ENCODE results near the gene DIPK1C.

DIPK1C gene

DNA sequence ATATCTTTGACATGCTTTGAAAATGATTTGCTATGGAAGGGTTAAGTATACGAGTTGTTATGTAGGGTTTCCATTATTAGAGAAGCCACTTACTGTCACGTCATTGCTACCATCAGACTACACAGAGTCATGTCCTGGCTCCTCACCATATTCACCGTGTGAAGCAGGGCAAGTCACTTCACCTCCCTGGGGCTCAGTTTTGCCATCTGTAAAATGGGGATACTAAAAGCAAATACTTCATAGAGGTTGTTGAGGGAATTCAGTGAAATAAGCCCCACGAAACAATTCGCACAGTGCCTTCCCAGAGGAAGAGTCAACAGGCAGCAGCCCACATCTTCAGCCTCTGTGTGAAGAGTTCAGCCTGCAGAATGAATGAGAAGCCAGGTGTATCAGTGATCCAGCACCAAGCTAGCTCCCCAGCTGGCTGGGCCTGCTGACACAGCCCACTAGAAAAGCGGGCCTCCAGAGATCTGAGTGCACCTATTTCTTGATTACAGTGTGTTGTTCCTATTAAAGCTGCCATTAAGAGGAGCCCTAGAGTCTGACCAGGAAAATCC, 3.4 kb downstream of the DIPK1C start:
- DNase-seq = no peak

DNA sequence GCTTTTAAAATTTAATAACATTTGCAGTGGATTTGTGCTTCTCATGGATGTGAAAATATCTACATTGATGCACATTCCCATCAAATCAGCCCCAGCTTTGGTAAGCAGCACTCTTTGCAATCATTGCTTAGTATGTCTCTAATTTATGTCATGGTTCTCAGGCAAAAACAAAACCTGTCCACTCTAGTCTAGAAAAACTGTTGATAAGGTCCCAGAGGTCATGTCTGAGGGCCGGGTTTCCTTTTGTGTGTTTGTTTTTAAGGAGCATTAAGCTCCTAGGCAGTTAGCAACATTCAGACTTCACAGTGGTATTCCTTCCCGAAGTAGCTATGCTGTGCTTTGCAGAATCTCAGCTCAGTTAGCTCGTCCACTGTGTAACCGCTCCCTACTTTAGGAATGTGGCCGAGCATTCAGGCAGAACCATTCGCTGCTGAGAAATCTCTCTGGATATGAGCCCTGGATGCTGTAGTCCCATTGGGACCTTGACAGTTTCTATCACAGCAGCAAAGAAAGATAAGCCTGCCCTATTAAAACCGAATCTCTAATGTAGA, 4.0 kb downstream of the DIPK1C start:
- no peak for DNase-seq

DNA sequence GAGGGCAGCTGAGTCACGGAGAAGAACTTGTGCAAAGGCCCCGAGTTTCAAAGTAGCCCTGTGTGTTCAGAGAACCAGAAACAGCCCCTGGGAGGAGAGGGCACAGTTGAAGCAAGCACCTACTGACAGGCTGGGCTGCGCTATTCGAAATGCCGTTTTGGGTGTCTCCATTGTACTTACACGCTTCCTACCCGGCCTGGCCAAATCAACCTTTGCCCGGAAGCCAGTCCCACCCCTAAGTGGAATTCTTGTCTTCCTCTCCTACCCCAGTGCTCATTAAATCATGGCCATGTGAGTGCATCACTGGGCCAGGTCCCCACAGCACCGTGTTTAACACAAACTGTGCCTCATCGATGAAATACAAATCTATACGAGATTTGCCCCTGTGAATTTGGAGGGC, 6.0 kb downstream of the DIPK1C start:
- DNase-seq = no peak

DNA sequence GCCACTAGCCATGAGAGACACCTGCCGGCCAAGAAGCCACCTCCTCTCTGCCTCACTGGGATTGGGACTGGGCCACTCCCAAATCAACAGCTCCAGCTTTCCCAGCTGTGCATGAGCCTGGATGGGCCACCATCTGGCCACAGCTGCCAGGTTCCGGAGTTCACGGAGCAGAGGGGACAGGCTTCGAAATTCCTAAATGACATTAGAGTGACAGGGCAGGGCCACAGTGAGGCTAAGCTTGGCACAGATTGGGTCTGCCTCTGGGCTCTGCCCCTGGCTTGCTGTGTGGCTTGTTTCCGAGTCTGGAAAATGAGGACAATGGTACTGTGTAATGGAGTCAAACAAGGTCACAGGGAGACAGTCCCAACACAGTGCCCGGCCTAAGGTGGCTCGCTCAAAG, 6.5 kb downstream of the DIPK1C start:
- peak in 42 of 56 donors; percentile 15 to 75 (median 44) for DNase-seq

DNA sequence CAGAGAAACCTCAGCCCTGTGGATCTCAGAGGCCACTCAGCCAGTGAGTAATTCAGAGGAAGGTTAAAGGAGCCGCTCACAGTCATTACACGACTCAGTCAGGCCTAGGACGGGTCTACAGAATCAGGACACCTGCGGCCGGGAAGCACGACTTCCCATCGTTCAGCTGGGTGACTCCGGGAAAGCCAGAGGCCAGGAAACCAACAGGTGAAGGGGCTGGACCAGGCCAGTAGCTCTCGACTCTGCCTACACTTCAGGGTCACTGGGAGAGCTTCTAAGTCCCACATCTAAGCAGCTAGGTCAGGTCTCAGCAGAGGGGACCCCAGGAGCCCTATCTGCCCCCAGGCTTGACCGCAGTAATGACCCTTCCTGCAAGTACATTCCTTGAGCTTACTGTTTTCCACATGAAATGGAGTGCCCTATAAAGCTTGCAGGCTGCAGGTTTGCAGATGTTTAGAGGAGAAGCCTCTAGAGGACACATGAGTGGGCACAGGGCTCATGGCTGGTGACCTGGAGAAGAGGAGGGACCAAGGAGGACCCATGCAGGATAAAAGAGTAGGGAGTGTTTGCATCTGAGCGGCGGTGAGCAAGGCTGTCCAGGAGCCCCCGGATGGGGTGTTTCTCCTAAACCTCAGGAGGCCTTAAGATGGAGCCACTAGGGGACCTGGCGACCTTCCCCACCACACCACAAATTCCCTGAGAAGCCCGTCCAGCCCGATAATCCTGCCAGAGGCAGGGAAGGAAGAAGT, 9.5 kb downstream of the DIPK1C start:
- no peak for DNase-seq

DNA sequence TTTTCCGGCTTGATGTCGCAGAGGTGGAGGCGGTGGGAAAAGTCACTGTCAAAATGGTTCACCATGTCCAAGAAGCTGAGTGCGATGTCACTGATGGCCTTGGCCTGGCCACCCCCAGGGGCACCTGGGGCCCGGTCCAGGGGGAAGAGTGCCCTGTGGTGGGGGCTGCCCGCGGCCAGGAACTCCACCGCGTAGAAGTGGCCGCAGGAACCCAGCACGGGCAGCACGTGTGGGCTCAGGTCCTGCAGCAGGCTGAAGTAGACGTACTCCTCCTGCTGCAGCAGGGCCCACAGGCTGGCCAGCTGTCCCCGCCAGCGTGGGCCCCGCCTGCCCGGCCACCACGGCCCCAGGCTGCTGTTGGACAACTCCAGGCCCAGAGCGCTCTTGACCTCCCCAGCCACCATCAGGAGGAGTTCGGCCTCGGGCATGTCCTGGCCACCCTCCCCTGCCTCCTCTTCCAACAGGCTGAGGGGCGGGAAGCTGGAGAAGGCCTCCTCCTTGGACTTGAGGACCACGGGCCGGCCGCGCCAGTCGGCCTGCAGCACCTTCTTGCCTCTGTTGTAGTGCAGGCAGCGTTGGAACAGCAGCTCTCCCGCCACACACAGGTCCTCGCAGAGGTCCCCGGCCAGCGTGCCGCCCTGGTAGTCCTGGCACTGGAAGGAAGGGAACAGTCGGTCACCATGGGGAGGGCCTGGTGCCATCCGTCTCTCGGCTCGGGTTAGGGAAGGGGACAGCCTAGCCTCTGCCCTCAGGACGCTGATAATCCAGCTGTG, 10.3 kb downstream of the DIPK1C start:
- no peak for DNase-seq

DNA sequence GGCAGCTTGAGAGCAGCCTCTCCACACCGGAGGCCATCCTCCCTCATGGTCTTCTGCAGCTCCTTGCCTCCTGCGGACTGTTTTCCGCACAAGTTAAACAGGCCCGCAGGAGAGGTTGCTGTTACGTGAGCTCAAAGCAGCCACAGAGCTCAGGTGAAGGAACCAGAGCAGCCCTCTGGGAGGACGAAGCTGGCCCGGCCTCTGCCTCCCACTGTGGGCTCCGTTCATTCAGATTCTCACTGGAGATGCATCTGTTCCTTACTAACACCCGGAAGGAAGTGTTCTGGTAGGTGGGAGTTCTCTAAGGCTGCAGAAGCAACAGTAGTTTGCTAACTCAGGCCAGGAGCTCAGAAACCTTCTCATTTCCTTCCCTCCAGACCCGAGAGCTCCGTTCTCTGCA, 10.9 kb downstream of the DIPK1C start:
- DNase-seq = no peak

DNA sequence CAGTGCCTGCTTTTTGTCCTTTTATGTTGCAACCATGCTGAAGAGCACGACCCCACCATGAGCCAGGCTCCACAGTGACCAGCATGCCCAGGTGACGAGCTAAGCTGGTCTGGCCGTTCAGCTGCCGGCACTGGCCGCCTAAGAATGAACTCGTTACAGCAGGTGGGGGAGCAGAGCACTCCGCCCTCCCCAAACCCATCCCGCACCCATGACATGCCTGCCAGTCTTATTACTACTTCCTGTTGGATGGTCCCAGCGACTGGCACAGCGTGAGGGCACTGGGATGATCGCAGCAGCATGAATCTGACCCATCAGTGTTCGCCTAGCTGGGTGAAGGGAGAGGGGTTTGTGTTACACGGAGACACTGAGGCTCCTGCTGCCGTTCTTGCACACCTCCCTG, 11.5 kb downstream of the DIPK1C start:
- no peak for DNase-seq

DNA sequence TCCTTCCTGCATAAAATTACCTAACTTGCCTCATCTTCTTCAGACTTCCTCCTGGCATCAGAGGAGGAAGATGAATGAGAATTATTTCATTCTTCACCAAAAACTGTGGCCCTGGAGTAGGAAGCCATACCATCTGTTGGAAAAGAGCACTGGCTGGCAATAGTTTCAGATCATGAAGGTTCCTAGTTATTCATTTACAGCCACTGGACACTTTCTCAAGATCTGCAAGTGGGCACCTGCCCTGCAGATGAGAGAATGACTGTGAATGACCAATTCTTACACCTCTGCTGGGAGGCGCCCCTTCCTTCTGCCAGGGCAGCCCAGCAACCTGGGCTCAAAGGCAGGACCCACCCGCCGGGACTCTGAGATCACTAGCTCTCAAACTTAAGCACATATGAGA, 13.0 kb downstream of the DIPK1C start:
- DNase-seq = no peak

DNA sequence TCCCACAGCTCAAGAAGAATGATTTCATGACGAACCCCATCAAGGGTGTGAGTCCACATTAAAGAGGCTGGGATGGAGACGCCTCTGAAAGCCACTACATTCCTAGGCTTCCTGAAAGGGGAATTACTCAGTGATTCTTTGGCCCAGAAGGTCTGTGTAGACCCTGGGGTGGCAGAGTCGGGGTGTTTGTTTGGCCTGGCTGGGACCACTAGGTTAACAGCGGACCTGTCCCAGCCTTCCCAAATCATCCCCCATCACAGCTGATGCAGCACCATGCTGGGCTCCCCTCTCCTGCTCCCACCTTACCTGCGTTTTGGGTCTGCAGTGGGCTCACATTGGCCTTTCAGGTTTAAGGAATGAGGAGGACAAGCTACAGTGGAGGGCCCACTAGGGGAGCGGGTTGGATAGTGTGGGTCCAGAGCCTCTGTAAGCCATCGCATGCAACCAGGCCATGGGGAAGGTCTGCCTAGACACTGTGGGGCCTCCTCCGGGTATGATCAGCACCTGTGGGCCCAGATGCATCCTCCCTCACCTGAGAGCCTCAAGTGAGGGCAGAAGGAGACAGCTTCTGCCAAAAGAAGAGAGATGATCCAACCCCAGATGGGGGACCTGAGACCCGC, 16.2 kb downstream of the DIPK1C start:
- no peak for DNase-seq

DNA sequence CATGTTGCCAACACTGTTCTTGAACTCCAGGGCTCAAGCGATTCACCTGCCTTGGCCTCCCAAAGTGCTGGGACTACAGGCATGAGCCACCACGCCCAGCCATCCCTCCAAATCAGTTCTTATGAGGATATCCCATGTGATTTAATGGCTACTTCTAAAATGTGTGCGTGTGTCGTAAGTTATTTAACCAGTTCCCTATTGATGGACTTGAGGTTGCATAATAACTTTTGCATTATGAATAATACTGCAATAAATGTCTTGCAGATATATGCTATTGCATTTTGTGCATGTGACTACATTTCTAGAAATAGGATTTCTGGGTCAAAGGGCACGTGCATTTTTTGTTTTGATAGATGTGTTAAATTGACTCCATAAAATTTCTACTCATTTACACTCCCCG, 19.0 kb downstream of the DIPK1C start:
- no peak for DNase-seq

DNA sequence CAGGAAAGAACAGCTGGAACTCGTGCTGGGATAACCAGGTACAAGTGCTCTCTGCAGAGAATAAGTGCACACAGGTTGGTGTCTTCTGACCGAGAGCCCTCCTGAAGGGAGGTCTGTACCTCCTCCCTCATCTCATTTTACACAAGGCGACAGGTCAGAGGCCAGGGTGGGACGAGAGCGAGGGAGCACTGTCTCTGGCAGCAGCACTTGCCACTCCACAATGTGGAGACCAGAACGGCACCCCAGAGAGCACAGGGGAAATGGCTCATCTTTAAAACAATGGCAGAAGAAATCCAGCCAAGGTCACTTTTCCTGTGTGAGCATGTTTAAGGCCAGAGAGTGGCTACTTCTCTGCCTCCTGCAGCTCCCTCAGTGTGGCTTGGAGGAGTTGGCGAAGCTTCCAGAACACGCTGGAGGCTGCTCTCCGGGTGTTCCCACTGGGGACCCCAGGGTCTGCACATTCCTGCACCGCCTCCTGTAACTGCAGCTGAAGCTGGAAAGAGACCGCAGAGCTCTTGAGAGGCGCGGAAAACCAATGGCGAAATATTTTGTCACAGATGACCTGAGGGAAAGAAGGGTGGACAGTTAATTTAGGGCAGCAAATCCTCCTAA, 20.8 kb downstream of the DIPK1C start:
- no peak for DNase-seq

DNA sequence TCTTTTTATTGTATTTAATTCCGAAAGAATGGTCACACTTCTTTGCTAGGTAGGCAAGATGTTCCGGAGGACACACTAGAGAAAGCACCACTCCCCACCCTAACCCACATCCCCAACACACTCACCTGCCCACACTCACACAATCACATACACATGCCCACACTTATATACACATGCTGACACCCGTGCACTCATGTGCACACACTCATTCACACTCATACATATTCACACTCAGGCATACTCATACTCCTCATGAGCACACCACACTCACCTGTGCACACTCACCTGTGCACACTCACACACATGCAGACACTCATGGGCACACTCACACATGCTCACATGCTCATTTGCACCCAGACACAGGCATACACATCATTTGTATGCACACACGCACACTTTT, 21.4 kb downstream of the DIPK1C start:
- DNase-seq = no peak

DNA sequence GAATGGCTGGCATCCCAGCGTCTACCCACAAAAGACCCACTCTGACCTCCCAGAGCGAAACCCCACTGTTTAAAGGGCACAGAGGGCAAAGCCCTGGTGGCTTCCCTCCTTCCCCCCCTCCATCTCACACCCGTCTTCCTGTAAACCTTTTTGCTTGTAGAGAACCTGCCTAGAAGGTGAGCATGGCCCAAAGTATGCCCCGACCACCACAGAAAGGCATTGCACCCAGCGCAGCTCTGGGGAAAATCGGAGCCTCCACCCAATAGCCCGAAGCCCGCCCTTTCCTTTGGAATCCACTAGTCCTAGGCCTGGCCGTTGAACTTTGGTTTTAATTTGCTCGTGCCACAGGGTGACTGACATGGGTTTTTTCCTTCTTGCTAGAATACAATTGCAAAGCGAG, 22.6 kb downstream of the DIPK1C start:
- no peak for DNase-seq

DNA sequence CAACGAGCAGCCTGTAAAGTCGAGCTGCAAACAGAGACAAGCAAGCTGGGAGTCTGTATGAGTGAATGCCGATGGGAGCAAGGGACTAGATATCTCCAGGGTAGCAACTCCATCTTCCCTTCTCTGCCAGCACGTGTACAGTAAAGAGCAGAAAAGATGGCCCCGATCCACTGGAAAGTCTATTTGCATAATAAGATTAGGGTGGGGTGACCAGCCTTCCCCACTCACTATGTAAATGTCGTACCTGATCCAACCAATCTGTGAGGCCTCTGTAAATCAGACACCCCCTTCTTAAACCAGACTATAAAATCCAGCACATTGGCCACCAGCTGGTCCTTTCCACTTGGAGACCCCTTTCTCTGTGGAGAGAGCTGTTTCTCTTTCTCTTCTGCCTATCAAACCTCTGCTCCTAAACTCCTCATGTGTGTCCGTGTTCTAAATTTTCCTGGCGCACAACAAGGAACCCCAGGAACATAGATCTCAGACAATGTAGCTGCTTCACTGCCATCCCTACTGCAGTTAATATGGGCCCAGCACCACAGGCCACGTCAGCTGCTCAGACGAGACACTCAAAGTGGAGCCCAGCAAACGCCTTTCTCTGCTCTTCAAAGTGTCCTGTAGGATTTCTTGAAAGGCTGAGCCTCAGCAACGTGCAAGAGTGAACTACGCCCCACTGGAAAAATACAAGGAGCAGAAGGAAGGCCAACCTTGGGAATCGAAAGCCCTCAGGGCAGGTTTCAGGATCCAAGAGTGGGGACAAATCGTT, 26.1 kb downstream of the DIPK1C start:
- DNase-seq = no peak

DNA sequence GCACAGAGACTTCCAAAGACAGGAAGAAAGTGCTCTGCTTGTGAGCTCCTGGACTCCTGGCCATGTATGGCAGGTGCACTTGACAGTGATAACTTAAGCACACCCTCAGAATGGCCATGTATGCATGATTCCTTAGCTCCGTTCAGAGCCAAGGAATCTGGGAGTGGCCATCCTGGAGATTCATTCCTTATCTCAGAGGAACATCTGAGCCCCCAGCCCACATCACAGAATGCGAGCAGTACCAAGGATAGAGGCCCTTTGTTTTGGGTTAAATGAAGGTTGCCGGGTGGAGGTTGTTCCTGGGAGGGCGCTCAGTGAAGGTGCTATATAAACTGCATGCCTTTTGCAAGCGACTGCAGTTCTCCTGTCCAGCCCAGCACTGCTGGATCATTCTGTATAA, 26.9 kb downstream of the DIPK1C start:
- no peak for DNase-seq

DNA sequence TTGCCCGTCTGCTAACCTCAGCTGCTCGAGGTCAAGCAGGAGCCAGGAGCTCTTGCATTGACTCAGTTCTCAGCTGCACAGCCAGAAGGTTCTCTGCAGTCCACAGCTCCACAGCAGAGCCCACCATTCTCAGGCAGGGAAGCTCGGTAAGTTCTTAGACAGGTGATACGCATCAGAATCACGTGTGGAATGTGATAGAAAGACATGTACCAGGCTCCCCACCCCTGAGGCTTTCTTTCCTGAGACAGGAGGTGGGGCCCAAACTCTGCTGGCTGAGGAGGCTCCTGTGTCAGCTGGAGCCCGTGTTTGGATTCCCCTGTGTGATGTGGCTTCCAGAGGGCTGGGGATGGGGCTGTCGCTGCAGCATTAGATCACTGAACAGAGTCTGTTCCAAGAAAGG, 28.0 kb downstream of the DIPK1C start:
- no peak for DNase-seq

DNA sequence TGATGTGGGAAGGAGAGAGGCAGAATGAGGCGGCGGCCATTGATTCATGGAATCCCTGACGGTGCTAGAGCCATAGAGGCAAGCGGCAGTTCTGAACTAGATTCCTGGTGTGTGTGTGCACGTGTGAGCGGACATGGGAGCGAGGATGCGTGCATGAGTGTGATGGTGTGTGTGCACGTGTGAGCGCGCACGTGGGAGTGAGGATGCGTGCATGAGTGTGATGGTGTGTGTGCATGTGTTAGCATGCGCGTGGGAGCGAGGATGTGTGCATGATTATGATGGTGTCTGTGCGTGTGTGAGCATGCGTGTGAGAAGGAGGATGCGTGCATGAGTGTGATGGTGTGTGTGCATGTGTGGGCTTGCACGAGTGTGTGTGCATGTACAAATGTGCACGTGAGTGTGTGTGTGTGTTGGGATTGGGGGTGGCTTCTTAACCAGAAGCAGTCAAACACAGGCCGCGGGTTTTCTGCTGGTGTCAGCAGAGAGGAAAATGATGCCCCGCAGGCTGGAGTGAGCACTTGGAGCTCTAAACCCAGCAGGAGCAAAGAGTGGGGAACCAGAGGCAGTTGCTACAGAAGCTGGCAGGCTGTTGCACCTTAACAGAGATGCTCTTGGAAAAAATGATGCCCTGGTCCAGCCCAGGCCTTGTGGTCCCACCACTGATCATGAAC, 29.5 kb downstream of the DIPK1C start:
- no peak for DNase-seq

DNA sequence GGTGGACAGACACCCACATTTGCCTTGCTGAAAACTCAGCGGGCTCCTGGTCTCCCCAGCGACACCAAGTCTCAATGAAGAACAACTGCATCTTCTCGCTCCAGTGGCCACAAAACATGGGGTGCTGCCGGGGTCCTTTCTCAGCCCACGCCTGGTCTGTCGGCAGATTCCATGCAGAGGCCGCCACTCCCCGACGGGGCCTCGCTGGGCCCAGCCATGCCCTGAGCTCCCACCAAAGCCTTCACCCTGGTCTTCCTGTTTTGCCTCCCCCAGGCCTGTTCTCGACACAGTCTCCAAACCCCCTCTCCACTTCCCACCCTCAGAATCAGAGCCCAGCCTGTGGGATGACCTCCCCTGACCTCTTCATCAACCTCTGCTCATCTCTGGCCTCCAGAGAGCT, 31.2 kb downstream of the DIPK1C start:
- no peak for DNase-seq

DNA sequence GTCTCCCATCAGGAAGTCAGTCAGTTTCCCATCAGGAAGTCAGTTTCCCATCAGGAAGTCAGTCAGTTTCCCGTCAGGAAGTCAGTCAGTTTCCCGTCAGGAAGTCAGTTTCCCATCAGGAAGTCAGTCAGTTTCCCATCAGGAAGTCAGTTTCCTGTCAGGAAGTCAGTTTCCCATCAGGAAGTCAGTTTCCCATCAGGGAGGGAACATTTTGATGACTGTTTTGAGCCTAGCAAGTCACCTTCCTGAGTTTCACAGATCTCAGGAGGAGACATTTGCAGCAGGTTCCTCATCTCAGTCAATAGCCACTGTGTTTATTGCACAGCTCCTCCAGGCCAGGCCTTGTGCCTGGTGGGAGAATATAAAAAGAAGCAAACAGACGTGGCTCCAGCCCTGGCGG, 31.9 kb downstream of the DIPK1C start:
- no peak for DNase-seq
